Fibroblast of skin of abdomen (primary cell): Measurements from ENCODE around the gene FASN.
A peak's percentile ranks its signal among the peaks of the same experiment; 100 is the strongest.
"Not testable (repeated sequence)": the region's sequence is repeated elsewhere in the genome, so short reads cannot be mapped to it uniquely, and the experiment has no call there.

ENCODE experiments used
- DNase-seq: peaks from one replicate; pipeline ENCODE4 v3.0.0-alpha.2; 2013

FASN gene

DNA sequence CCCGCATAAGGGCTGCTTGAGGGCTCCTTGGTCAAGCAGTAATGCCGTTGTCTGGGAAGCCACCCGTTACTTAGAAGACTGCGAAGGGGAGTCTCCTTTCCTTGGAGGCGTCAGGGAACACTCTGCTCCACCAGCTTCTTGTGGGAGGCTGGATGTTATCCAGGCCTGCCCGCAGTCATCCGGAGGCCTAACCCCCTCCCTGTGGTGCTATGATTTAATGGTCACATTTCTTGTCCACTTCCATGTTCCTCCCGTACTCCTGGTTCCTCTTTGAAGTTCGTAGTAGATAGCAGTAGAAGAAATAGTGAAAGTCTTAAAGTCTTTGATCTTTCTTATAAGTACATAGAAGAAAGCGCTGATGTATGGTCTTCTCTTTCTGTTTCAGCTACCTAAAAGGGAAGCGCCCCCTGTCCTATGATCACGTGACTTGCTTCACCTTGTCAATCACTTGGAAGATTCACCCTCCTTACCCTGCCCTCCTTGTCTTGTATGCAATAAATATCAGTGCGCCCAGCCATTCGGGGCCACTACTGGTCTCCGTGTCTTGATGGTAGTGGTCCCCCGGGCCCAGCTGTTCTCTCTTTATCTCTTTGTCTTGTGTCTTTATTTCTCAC, 59.1 kb downstream of the FASN start:
- DNase-seq: not testable (repeated sequence)

DNA sequence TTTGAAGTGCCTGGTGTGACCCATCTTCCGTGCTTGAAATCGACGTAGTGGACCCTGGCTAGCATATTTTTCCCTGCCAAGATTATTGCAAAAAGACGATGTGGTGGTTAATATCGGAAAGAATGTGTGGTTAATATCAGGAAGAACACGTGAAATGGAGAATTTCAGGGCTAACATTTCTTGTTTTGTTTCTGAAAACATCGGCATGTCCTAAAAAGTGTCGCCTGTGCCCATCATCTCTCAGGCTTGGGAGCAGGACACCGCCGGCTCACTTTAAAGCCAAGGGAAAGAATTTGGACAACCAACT, 60.2 kb downstream of the FASN start:
- DNase-seq: no peak

DNA sequence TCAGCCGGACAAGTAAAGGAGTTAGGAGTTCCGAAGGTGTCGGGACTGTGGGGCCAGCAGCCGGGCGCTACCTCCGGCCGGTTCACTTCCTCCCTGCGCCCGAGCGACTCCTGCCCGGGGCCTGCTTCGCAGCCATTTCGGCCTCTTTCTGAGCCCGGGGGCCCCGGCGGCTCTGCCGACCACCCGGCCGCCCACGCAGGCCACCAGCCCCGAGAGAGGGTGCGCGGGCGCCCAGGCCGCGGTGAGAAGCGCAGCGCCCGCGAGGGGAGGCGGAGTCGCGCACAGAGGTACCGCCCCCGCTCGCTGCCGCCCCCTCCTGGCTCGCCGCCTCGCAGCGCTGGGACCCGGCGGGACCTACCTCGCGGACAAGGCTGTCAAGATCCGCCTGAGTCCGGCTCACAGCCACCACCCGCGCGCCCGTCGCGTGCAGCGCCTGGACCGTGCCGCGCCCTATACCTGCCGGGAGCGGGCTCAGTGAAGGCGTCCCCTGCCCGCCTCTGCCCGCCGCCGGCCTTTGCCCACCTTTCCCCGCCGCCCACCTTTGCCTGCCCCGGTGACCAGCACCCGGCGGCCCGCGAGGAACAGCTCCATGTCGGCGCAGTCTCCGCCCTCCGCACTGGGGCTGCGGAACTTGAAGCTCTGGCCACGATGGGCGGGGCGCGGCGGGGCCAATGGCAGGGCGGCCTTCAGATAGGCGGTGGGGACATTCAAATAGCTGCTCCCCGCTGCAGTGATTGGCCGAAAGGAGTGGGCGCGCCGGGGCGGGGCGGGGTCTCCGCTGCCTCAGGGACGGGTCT, 60.7 kb downstream of the FASN start, which contains the start of gene DCXR:
Gene DCXR (minus strand): TSS at position 606 of the 797 bp plus-strand sequence. CDS start 15 bp downstream, at position 591.
- DNase-seq: peak; percentile 95

DNA sequence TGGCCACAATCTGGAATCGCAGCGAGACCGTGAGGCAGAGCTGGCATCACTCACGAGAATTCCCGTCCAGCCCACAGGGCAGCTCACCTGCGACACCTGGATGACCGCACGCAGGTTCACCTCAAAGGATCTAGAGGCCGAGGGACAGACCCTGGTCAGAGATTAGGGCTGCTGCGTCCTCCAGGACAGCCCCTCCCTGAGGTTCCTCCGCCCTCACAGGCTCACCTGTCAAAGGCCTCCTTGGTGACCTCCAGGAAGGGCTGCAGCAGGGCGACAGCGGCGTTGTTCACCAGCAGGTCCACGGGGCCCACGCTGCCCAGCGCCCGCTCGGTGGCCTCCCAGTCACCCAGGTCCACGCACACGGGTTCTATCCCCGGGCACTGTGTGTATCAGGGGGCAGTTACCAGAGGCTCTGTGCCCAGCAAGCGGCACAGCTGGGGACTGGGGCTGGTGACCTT, 61.4 kb downstream of the FASN start:
- DNase-seq: no peak

DNA sequence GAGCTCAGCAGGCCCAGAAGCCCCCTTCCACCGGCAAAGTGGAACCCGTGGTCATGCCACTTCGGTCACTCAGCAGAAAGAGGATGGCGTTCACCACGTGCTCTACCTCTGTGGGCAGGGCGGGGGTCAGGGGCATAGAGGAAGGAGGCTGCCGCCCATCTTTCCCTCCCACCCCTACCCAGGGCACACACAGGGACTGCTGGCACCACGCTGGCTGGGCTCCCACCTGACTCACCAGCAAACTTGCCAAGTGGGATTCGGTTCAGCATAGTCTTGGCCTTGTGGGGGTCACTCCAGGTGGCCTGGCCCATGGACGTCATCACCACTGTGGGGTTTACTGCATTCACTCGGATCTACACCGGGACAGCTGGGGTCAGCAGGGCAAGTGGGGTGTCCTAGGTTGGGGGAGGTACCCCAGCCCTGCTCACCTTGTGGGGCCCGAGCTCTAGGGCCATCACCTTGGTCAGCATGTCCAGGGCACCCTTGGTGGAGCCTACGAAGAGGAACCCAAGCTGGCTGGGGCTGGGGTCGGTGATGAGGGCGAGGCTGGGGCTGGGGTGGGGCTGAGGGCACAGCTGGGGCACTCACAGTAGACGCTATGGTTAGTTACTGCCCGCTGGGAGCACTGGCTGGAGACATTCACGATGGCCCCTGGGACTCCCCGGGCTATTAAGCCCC, 61.9 kb downstream of the FASN start:
- no peak for DNase-seq

DNA sequence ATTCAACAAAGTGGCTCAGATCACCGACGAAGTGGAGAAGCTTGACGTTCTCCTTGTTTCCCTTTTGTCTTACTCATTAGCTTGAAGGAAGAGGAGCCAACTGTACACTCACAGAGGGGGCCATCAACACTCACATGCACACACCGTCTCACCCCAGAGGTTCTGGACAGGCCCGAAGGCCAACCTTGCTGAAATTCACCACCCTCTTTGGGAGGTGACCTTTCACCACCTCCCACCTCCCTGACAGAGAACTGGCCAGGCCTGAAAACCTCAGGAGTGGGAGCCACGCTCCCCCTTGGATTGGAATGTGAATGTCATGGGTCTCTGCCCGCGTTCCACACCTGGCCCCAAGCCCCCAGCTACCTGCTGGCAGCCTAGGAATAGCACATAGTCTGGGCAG, 62.5 kb downstream of the FASN start:
- no peak for DNase-seq

DNA sequence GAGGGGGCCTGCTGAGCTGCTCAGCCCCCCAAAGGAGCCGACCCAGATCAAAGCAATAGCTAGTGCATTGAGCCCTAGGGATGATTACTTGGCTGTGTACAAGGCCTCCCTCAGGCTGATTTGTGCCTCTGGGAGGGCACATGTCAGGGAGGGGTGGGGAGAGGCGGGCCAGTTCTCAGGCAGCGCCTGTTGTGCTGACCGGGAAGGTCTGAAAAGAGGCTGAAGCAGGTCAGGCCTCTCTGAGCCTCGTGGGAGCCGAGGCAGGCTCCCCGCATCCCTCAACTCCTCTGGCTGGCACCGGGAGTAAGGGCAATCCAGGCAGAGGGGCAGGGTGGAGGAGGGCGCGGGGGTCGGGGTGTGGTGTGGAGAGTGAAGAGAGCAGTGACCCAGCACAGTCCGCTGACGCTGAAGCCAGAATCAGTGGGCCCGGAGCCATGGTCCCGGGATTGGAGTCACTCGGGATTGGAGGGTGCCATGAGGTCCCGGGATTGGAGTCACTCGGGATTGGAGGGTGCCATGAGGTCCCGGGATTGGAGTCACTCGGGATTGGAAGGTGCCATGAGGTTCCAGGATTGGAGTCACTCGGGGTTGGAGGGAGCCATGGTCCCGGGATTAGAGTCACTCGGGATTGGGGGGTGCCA, 63.5 kb downstream of the FASN start:
- no peak for DNase-seq

DNA sequence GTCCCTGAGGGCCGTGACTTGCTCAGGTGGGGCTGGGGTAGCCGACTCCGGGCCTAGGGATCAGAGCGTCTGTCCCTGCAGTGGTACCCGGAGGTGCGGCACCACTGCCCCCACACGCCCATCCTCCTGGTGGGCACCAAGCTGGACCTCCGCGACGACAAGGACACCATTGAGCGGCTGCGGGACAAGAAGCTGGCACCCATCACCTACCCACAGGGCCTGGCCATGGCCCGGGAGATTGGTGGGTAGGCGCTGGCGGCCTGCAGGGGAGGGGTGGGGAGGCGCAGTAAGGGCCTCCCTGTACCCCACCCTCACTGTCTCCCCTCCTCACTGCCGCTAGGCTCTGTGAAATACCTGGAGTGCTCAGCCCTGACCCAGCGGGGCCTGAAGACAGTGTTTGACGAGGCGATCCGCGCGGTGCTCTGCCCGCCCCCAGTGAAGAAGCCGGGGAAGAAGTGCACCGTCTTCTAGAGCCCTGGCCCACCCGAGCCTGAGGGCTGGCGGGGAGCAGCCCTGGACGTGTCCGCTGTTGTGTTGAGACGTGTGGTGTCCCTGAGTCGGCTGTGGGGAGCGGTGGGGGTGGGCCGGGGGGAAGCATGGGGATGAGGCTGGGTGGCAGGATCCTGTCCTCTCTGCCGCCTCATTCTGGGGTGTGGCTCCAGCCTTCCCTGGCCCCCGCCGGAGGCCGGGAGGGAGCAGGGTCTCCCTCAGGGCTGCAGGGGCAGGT, 64.5 kb downstream of the FASN start:
- DNase-seq: no peak

DNA sequence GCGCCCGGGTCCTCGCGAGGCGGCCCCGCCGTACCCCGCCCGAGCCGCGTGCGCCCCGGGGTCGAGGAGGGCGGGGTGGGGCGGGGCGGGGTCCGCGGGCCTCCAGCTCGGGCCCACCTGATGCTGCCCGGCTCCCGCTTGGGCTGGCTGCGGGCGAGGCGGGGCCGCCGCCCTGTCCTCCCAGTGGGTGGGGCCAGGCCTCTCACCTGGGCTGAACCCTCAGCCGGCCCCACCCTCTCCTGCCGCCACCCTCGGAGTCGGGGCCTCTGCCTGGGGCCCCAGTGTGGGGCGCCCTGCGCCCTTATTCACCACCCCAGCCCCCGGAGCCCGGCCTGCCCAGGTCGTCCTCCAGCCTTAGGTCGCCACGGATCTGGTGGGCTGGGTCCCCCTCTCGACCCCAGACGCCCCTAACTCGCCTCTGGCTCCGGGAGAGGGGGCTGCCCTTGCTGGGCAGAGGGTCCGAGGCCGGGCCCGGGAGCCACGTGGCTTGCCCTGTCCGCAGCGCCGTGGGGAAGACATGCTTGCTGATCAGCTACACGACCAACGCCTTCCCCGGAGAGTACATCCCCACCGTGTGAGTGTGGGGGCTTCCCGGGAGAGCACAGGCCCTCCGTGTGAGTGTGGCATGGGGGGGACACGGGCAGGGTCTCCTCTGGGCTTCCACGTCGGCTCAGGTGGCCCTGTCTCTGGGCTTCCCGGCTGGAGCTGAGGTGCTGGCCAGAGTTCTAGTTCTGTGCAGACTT, 66.0 kb downstream of the FASN start:
- no peak for DNase-seq

DNA sequence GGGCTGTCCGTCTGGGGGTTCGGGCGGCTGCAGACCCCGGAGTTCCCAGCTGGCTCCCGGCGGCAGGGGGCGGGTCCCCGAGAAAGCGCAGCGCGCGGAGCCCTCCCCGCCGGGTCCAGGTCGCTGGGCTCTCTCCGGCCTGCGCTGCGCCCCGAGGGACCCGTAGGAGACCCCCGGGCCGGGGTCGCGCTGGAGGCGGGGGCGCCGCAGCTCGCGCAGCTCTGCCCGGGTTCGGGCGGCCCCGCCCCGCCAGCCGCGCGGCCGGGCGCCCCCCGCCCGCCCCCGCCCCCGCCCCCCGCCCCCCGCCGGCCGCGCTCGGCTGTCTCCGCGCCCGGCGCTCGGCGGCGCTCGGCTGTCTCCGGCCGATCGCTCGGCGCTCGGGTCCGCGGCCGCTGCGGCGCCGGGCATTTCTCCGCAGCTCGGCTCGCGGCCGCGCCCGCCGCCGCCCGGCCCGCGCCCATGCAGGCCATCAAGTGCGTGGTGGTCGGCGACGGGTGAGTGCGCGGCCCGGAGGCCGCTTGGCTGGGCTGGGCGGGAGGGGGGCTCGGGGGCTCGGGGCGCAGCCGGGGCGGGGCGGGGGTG, 66.6 kb downstream of the FASN start, which contains the start of gene RAC3:
Gene RAC3 (plus strand): TSS at position 376 of the 582 bp plus-strand sequence. CDS start 84 bp downstream, at position 460.
- peak; percentile 28 for DNase-seq

DNA sequence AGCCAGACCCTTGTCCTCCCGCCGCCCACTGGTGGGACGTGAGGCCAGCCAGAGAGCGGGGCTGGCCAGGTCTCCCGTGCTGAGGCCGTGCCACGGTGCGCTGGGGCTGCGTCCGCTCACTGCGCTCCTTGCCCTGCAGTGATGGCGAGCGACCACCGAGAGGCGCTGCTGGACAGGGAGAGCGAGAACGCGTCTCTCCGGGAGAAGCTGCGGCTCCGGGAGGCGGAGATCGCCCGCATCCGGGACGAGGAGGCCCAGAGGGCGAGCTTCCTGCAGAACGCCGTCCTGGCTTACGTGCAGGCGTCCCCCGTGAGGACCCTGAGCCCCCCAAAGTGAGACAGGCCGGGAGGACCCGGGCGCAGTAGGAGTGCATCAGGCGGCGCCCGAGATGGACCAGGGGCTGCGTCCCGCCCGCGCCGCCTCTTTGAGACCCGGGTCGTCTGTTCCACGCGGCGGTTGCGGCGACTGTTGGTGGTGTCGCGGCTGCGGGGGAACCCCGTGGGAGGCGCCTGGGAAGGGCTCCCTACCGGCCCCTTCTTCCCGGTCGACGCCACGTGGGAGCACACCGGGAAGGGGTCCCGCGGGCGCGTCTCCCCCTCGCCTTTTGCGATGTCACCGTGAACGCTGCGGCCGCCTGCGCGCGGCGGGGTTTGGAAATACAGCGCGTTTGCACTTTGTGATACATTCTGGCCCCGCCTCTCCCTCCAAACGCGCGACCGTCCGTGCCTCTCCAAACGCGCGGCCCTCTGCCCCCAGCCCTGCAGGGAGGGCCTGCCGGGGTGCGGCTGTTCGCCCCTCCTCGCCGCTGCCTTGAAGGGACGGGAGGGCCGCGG, 67.3 kb downstream of the FASN start:
- DNase-seq: peak; percentile 75

DNA sequence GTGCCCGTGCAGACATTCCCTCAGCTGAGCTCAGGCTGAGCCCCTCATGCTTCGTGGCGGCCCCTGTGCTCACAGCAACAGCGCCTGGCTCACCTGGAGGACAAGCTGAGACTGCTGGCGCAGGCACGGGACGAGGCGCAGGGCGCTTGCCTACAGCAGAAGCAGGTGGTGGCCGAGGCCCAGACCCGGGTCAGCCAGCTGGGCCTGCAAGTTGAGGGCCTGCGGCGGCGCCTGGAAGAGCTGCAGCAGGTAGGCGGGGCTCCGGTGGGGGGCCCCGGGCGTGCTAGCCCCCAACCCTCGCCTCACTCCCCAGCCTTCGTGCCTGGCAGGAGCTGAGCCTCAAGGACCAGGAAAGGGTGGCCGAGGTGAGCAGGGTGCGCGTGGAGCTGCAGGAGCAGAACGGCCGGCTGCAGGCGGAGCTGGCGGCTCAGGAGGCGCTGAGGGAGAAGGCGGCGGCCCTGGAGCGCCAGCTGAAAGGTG, 68.0 kb downstream of the FASN start:
- no peak for DNase-seq

DNA sequence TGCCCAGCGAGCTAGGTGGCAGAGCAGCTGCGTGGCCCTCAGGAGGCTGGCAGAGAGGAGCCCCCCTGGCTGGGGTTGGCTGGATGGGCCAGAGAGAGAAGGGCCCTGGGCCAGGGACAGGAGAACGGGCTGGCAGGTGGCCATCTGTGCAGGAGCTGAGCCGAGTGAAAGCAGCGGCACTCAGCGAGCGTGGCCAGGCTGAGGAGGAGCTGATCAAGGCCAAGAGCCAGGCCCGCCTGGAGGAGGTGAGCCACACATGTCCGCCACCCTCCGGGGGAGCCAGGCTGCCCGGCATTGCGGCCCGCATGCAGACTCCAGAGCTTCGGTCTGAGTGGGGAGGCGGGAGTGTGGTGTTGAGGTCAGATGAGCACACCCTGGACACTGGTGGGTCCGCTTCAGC, 68.6 kb downstream of the FASN start:
- no peak for DNase-seq

DNA sequence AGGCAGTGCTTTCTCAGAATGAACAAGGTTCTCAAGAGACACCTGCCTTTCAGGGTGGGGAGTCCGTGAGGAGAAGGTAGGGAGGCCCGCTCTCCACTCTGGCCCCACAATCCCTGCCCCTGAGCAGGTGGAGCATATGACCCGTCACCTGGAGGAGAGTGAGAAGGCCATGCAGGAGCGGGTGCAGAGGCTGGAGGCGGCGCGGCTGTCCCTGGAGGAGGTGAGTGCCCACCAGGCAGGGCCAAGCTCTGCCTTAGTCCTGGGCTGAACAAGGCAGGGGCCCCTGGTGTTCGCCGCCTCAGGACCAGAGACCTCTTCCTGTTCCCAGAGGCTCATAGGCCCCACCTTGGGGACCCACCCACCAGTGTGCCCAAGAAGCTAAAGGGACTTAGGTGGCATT, 69.1 kb downstream of the FASN start:
- no peak for DNase-seq
